HG03460 (cell line): Measurements from ENCODE around the gene CLIC3.

Experiments used
- ATAC-seq: cut with Tn5 transposase; IDR thresholded peaks from one replicate; pipeline ENCODE4 v1.9.1; 2021; ENCODE audit not compliant: unreplicated experiment

The CLIC3 gene

GRCh38 chr9:136983656-136984314, 12.6 kb downstream of the CLIC3 start:
- ATAC-seq, result no peak

GRCh38 chr9:136983167-136983566, 13.2 kb downstream of the CLIC3 start:
- ATAC-seq, result no peak

DNA sequence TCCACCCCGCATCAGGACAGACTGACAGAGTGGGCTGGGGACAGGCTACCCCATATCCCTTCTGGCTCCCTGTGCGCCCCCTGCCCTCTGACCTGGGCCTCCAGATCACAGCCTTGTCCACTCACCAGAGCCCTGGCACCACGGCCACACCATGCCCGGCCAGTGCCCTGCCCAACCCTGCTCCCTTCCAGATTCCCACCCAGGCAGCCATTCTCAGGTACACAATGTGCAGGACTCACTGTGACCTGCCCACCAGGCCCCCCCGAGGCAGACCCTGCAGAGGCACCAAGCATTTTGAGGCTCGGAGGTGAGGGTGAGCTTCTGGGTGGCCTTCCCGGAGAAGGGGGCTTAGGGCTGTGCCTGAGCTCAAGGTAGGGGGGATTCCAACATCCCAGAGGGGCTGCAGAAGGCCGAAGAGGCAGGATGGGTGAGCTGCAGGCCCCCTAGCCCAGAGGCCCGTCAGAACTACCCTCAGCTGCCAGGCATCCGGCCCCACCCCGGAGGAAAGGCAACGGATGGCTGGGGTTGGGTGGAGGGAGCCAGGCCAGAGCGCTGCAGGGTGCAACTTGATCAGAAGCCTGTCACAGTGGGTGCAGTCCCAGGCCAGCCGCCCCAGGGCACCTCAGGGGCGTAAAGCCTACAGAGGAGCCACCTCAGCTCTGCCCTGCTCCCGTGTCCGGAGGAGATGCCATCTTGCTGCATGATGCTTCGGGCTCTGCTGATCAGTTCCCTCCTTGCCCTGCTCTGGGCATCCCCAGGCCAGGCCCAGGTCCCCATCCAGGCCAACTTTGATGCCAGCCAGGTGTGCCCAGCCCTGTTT, 13.9 kb downstream of the CLIC3 start, which contains the start of gene LCNL1:
Gene LCNL1 (plus strand): TSS at position 762 of the 820 bp plus-strand sequence. CDS start 594 bp downstream, outside the sequence.
- ATAC-seq, result no peak

GRCh38 chr9:136981588-136982231, 14.7 kb downstream of the CLIC3 start:
- no peak for ATAC-seq

DNA sequence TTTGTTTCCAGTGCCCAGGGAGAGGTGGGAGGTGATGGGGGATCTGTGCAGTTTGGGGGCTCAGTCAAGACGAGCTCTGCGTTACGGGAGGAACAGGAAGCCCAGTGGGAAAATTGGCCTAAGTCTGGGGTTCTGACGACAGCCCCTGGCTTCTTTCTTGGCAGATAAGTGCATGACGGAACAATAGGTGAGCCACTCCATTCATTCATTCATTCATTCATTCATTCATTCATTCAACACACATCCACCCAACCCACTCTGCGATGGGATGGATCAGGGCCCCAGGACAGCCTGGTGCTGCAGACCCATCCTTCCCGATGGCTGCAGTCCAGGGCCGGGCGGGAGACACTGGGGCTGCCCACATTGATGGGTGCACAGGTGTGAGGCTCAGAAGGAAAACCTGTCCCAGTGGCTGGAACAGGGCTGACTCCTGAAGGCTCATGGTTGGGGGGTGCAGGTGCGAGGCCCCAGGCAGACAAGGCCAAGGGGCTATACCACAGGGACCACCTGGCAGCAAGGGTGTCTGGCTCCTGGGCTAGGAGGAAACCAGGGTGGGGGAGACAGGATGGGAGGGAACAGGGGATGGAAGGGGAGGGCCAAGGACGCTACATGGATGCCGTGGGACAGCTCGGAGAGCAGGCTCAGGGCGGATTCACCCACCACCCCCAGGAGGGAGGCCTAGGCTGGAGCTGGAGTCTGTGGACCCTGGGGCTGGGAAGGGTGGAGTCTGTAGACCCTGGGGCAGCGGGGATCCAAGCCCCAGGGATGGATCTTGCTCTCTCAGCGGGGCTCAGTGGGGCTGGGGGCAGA, 15.5 kb downstream of the CLIC3 start:
- no peak for ATAC-seq

GRCh38 chr9:136979769-136980587, 16.4 kb downstream of the CLIC3 start:
- ATAC-seq, result no peak

- ATAC-seq, result no peak
Measured at GRCh38 chr9:136978865-136979544, 17.4 kb downstream of the CLIC3 start.

DNA sequence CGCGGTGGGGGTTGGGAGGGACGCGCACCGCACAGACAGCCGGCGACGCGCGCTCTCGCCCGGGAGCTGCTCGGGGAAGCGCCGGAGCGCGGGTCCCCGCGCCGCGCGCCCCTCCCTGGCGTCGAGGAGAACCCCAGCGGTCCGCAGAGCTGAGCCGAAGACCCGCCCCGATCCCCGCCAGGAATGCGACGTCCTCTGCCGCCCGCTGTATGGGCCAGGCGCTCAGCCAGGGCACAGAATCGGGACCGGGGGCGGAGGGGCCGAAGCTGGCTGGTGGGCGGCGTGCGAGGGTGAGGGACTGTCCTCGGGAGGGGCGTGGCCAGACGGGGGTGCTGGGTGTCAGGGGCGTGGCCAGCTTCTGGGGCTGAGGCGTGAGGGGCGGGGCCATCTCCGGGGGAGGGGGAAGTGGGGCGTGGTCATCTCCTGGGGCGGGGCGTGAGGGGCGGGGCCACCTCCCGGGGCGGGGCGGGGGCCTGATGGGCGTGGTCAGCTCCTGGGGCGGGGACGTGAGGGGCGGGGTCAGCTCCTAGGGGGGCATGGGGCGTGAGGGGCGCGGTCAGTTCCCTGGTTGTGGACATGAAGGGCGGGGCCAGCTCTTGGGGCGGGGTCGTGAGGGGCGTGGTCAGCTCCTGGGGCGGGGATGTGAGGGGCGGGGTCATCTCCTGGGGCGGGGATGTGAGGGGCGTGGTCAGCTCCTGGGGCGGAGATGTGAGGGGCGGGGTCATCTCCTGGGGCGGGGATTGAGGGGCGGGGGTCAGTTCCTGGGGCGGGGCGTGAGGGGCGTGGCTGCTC, 18.1 kb downstream of the CLIC3 start:
- ATAC-seq, result no peak

DNA sequence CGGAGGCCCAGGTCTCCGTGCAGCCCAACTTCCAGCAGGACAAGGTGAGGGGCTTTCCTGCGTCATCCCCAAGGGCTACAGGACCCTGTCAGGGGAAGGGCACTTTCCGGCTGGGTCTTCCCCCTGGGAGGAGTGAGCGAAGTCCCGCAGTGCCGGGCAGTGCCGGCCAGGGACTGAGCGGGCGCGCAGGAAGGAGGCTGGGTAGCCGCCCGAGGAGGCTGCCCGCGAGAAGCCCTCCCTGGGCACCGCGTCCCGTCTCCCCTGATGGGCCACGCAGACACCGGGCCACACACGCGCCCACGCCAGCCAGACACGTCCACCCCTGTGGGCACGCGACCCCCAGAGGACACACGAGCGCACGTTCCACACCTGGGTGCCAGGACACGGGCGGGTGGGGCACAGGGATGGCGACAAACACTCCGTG, 18.7 kb downstream of the CLIC3 start:
- ATAC-seq, result no peak

- no peak for ATAC-seq
Measured at GRCh38 chr9:136977223-136977622, 19.1 kb downstream of the CLIC3 start, which contains the start of gene PTGDS. TSS of gene PTGDS (plus strand) at chr9:136977504. CDS start at chr9:136977579, 75 bp downstream.

DNA sequence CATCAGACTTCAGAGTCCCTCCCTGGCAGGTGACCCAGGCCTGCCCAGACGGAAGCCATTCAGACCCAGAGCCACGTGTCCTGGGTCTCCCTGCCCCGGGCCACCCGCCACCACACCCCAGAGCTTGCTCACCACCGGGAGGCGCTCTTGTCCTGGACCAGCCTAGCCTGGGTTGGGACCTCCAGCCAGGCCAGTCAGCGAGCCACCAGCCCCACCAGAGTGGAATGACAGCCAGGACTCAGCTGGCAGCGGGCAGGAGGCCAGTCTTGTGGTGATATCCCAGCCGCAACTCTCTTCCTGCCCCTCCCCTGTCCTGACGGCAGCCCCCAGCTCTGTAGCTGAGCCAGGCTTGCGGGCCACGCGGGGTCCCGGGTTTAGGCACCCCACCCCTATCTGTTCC, 20.7 kb downstream of the CLIC3 start:
- no peak for ATAC-seq

GRCh38 chr9:136974817-136975535, 21.4 kb downstream of the CLIC3 start:
- ATAC-seq, result no peak

DNA sequence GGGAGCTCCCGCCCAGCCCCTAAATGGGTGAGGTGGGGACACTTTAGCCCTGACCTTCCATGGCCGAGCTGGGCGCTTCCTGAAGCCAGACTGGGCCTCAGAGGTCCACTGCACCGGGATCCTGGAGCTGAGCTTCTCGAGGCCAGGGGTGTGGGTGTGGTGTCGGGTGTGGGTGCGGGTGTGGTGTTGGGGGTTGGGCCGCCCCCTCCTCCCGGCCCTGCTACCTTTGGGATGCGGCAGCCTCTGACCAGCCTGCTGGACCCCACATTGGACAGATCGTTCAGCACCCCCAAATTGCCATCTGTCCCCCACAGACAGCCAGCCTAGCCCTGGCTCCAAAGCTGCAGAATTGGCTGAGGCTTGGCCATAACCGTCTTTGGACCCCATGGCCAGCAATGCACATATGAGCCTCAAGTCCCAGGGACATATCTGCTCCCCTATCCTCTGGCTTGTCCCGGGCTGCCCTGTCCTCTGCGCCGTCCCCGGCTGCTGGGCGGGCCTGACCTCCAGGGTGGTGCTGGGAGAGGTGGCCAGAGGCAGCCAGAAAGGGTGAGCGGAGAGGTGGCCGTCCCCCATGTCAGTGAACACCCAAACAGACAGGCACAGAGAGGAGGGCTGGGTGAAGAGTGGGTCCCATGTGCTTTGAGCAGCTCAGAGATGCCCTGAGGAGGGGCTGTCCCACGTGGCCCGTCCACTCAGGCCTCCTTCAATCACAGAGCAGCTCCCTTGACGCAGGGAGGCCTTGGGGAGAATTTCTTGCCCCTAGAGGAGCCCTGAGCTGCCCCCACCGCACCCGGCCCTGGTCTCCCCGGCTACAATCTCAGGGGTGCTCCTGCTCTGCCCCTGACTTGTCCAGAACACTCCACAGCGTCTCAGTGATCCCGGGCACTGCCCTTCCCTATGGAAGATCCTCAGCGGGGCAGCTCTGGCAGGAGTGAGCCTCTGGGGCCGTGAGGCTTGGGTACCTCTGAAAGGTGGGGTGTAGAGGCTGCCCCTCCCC, 22.4 kb downstream of the CLIC3 start:
- no peak for ATAC-seq

GRCh38 chr9:136972743-136973142, 23.6 kb downstream of the CLIC3 start:
- ATAC-seq, result no peak

GRCh38 chr9:136972335-136972734, 24.0 kb downstream of the CLIC3 start:
- ATAC-seq, result no peak

- ATAC-seq, result no peak
Measured at GRCh38 chr9:136971746-136972145, 24.6 kb downstream of the CLIC3 start.

DNA sequence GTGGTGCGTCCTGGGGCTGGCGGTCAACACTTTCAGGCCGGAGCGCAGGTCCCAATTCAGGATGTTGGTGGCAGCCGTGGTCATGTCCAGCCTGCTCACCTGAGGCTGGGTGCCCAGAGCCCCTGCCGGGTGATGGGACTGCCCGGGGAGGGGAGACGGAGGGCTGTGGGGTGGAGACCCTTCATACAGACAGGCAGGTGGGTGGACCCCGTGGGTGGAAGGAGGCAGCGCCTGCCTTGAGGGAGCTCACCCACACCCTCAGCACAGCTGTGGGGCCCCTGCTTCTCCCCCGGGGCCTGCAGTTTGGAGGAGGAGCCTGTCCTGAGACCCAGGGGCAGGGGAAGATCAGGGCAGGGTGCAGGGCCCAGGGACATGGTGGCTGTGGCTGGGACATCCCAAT, 26.0 kb downstream of the CLIC3 start:
- ATAC-seq, result no peak
